GM18909 (cell line): ENCODE results near the gene ZNF668.
"Not testable (repeated sequence)": the region's sequence is repeated elsewhere in the genome, so short reads cannot be mapped to it uniquely, and the experiment has no call there.

Experiments
- ATAC-seq: cut with Tn5 transposase; IDR thresholded peaks from one replicate; pipeline ENCODE4 v1.9.1; 2021; ENCODE audit warnings: mild to moderate bottlenecking; ENCODE audit not compliant: unreplicated experiment, poor library complexity

Gene ZNF668

GRCh38 chr16:31020536-31020935, 53.5 kb downstream of the ZNF668 start:
- no peak for ATAC-seq

- not testable (repeated sequence) for ATAC-seq
Measured at GRCh38 chr16:31017756-31018155, 56.3 kb downstream of the ZNF668 start.

GRCh38 chr16:31016018-31016417, 58.0 kb downstream of the ZNF668 start:
- no peak for ATAC-seq

GRCh38 chr16:31013292-31013691, 60.7 kb downstream of the ZNF668 start:
- ATAC-seq, result not testable (repeated sequence)

GRCh38 chr16:31011815-31012214, 62.2 kb downstream of the ZNF668 start:
- ATAC-seq, result not testable (repeated sequence)
